A549 (cell line): ENCODE measurements around the gene KIFBP. TPM values are rescaled to one million over a fixed set of nuclear protein-coding genes. Genes with fewer than 3 reads are reported as not detected.

ENCODE experiments used
- ATAC-seq, 2 experiments: fragments of 200-7000 bp in 1 of 2; fragments of >200 bp in 1 of 2; cut with Nextera tagmentation in 1 of 2; cut with Tn5 transposase in 1 of 2; 3 replicates each; pipeline versions ENCODE4 v1.8.0 to v1.9.1; 2018 to 2020; ENCODE audit warnings: mild to moderate bottlenecking in 1 of 2, moderate library complexity in 1 of 2
- CTCF ChIA-PET: fragments of 300-600 bp; sonication (Branson Sonifier 250); formaldehyde crosslinking; extraction: SDS; loops from one replicate; lab custom pipeline; 2021; ENCODE audit warnings: antibody characterized with exemption, inconsistent platforms; lab: Yijun Ruan, JAX
- POLR2A ChIA-PET: fragments of 350-600 bp; formaldehyde crosslinking; extraction: SDS; loops from one replicate; lab custom pipeline; 2021; ENCODE audit warnings: antibody characterized with exemption, inconsistent platforms; lab: Yijun Ruan, JAX
- DNase-seq, 2 experiments: peaks; one replicate each; pipeline versions ENCODE4 v3.0.0 to v3.0.0-alpha.2; 2011 to 2016; ENCODE audit warnings: low read depth in 1 of 2, low spot score in 1 of 2
- FAIRE-seq: peaks from 2 replicates; lab custom pipeline; 2011; peaks lifted over from hg19 to GRCh38; lab: Jason Lieb, UNC
- H3K27ac ChIP-seq, 2 experiments: fragments of >200 bp; sonication (Bioruptor Twin); formaldehyde crosslinking; 3 replicates each; pipeline ENCODE4 v1.5.1; 2016 to 2017
- H3K4me1 ChIP-seq: fragments of >200 bp; sonication (Bioruptor Twin); formaldehyde crosslinking; 3 replicates; pipeline ENCODE4 v1.6.1; 2016
- H3K4me2 ChIP-seq: fragments of >200 bp; sonication (Bioruptor Twin); formaldehyde crosslinking; 3 replicates; pipeline ENCODE4 v1.6.1; 2016
- H3K4me3 ChIP-seq: fragments of >200 bp; sonication (Bioruptor Twin); formaldehyde crosslinking; 3 replicates; pipeline ENCODE4 v1.5.1; 2016
- H3K9me3 ChIP-seq: fragments of >200 bp; sonication (Bioruptor Twin); formaldehyde crosslinking; 3 replicates; pipeline ENCODE4 v1.6.1; 2016
- CHD4 ChIP-seq: fragments of 200-600 bp; sonication (generic); IDR thresholded peaks from 2 replicates; pipeline ENCODE4 v1.6.1; 2016; ENCODE audit warnings: antibody characterized with exemption, mild to moderate bottlenecking, borderline replicate concordance
- ESRRA ChIP-seq: fragments of 150-350 bp; IDR thresholded peaks from 2 replicates; pipeline ENCODE4 v1.6.1; 2014; ENCODE audit warnings: mild to moderate bottlenecking, low read length, borderline replicate concordance
- FOSB ChIP-seq: fragments of 250-450 bp; sonication (Bioruptor Pico); IDR thresholded peaks from 2 replicates; pipeline ENCODE4 v1.5.0; 2020; ENCODE audit warnings: mild to moderate bottlenecking, moderate library complexity
- FOSL2 ChIP-seq, 2 experiments: fragments of 450-650 bp in 1 of 2; fragments of >200 bp in 1 of 2; sonication (Bioruptor Twin) in 1 of 2; formaldehyde crosslinking; IDR thresholded peaks; 2 replicates each; pipeline versions ENCODE4 v1.5.0 to v1.6.1; 2016 to 2020; ENCODE audit warnings: mild to moderate bottlenecking in 1 of 2, moderate library complexity in 1 of 2
- HEYL ChIP-seq: fragments of 250-450 bp; sonication (Bioruptor Pico); IDR thresholded peaks from 2 replicates; pipeline ENCODE4 v1.8.0; 2021; ENCODE audit warnings: mild to moderate bottlenecking, moderate library complexity
- HOXB5 ChIP-seq: fragments of 250-450 bp; sonication (Bioruptor Pico); IDR thresholded peaks from 2 replicates; pipeline ENCODE4 v1.5.0; 2020; ENCODE audit warnings: mild to moderate bottlenecking, moderate library complexity
- JUN ChIP-seq, 2 experiments: fragments of >200 bp; sonication (Bioruptor Twin); formaldehyde crosslinking; IDR thresholded peaks; 2 replicates in 1 of 2; 3 replicates in 1 of 2; pipeline ENCODE4 v1.6.1; 2016 to 2017
- JUNB ChIP-seq: fragments of >200 bp; sonication (Bioruptor Twin); formaldehyde crosslinking; IDR thresholded peaks from 2 replicates; pipeline ENCODE4 v1.6.1; 2016
- KDM1A ChIP-seq: fragments of 200-600 bp; sonication (generic); IDR thresholded peaks from 2 replicates; pipeline ENCODE4 v1.6.1; 2016; ENCODE audit warnings: low read depth, mild to moderate bottlenecking
- POLR2A ChIP-seq: IDR thresholded peaks from 2 replicates; pipeline ENCODE4 v1.6.1; 2012; ENCODE audit warnings: mild to moderate bottlenecking, low read length
- POLR2AphosphoS2 ChIP-seq: conservative IDR thresholded peaks from 2 replicates; pipeline ENCODE4 v1.6.1; 2012; ENCODE audit warnings: low read length, improper control_type of control experiment, inconsistent platforms
- RAD21 ChIP-seq, 2 experiments: fragments of >200 bp in 1 of 2; sonication (Bioruptor Twin) in 1 of 2; formaldehyde crosslinking in 1 of 2; IDR thresholded peaks in 1 of 2; conservative IDR thresholded peaks in 1 of 2; 2 replicates in 1 of 2; 3 replicates in 1 of 2; pipeline ENCODE4 v1.6.1; 2012 to 2018; ENCODE audit warnings: inconsistent platforms in 1 of 2
- RARB ChIP-seq: fragments of 250-450 bp; sonication (Bioruptor Pico); IDR thresholded peaks from 2 replicates; pipeline ENCODE4 v1.8.0; 2021; ENCODE audit warnings: mild to moderate bottlenecking, moderate library complexity
- RCOR1 ChIP-seq: fragments of 150-350 bp; IDR thresholded peaks from 2 replicates; pipeline ENCODE4 v1.6.1; 2014; ENCODE audit warnings: antibody characterized with exemption, low read length, low read depth
- RFX5 ChIP-seq: fragments of 450-650 bp; IDR thresholded peaks from 2 replicates; pipeline ENCODE4 v1.7.1; 2014; ENCODE audit warnings: antibody characterized with exemption, mild to moderate bottlenecking, moderate library complexity
- RNF2 ChIP-seq: fragments of 200-600 bp; sonication (generic); IDR thresholded peaks from 2 replicates; pipeline ENCODE4 v1.6.1; 2016; ENCODE audit warnings: low read depth, mild to moderate bottlenecking, antibody characterized with exemption, moderate library complexity, borderline replicate concordance
- TFCP2L1 ChIP-seq: fragments of 250-450 bp; sonication (Bioruptor Pico); IDR thresholded peaks from 2 replicates; pipeline ENCODE4 v1.5.0; 2021; ENCODE audit warnings: mild to moderate bottlenecking
- ZC3H11A ChIP-seq: fragments of 450-650 bp; IDR thresholded peaks from 2 replicates; pipeline ENCODE4 v1.6.1; 2014; ENCODE audit warnings: antibody characterized with exemption, mild to moderate bottlenecking
- ZFP36 ChIP-seq: fragments of 450-650 bp; IDR thresholded peaks from 2 replicates; pipeline ENCODE4 v1.6.1; 2014; ENCODE audit warnings: borderline replicate concordance; ENCODE audit not compliant: partially characterized antibody
- WGBS: methylation state at CpG from one replicate; pipeline ENCODE4 v1.1.6; 2017; ENCODE audit errors: missing lambda C conversion rate; 5-methylcytosine and 5-hydroxymethylcytosine counted together
- polyA plus RNA-seq, 4 experiments: library from polyadenylated mRNA; depleted of rRNA in 3 of 4; stranded (reverse); fragments of >200 nt; fragmentation: RNase III in 1 of 4; extraction: RNeasy Plus Mini Kit Qiagen cat#74134 plus additional on column Dnase treatment in 1 of 4; gene quantifications; 2 replicates in 3 of 4; 3 replicates in 1 of 4; pipeline ENCODE4 v1.2.3, GENCODE V29; 2011 to 2017
- TF ChIP-seq, protein P1 (sequence below): fragments of >200 bp; sonication (Bioruptor Twin); formaldehyde crosslinking; IDR thresholded peaks from 2 replicates; pipeline ENCODE4 v1.6.1; 2016
- TF ChIP-seq, protein P2 (sequence below): IDR thresholded peaks from 2 replicates; pipeline ENCODE4 v1.6.1; 2012; ENCODE audit warnings: low read depth, borderline replicate concordance
- TF ChIP-seq, protein P3 (sequence below): fragments of 250-450 bp; sonication (Bioruptor Pico); IDR thresholded peaks from 2 replicates; pipeline ENCODE4 v1.5.0; 2021; ENCODE audit warnings: mild to moderate bottlenecking, moderate library complexity, borderline replicate concordance

The KIFBP gene
- polyA plus RNA-seq, 2 of the 4 experiments (the other 2 are of a cell fraction), result 36.1 to 53.8 TPM

DNA sequence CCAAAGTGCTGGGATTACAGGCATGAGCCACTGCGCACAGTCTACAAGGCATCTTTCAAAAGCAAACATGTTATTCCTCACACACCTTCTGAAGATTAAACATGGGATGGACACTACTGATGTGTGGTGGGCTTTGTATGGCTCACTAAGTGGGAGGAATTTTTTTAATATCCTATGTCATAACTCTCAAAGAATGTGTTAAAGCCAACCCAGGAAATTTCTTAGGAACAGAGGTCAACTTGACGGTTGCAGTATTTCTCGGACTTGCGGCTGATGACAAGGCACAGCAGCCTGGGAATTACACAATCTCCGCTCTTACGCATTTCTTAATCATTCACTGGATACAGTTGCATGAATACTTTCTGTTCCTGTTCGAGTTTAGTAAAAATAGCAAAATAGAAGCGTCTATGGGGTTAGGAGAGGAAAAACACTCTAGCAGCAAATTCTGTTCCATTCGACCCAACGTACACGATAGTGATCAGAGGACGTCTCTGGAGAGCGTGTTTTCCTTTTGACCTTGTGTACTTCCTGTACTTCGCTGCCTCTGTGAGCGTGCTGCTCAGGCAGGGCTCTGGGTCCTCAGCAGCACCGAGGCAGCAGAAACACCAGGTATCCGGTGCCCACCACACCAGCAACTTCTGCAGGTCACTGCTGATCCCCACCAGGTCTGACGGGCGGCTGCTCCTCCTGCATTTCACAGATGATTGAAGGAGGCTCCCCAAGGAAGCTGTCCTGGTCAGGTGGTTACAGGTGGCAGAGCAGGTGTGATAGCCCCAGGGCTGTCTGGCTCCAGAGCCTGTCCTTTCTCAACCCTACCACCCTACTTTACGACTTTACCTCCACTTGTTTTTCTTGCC is 72.9 kb downstream of the KIFBP start (continued):
- TF ChIP-seq, protein P1, sequence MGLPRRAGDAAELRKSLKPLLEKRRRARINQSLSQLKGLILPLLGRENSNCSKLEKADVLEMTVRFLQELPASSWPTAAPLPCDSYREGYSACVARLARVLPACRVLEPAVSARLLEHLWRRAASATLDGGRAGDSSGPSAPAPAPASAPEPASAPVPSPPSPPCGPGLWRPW, result peak; percentile 79

DNA sequence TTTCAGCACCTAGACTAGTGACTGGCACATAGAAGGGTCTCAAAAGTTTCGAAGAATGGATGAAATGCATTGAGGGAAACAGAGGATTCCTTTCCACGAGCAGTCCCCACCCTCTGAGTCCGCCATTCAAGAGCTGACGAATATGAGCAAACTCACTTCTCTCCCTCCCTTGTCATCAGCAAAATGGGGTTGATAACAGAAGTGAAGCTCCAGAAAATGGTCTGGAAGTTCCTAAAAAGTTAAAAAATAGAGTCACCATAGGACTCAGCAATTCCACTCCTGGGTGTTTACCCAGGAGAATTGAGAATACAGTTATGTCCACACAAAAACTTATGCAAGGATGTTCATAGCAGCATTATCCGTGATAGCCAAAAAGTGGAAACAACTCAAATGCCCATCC is 74.3 kb downstream of the KIFBP start:
- no peak for DNase-seq
- Histone ChIP-seq H3K4me3 (no peak overlapping the region), H3K4me2 (no peak overlapping the region), H3K4me1 (peaks cover 30% of the 10 kb centered on the region), H3K9me3 (no peaks in the 10 kb centered on the region), H3K27ac (peak overlapping the region; percentile 85 to 88; a peak in 5 of 6 replicates)
- POLR2A ChIA-PET, result no interaction called here
- no peak for ATAC-seq
- no peak for FAIRE-seq
- no peak for TF ChIP-seq FOSL2 (IDR thresholded peaks at IDR 0.05)
- TF ChIP-seq FOSL2 (CRISPR knock-in tag; IDR thresholded peaks at IDR 0.05), result no peak
- no peak for TF ChIP-seq TFCP2L1
- TF ChIP-seq POLR2A, result no peak
- TF ChIP-seq, protein P2, sequence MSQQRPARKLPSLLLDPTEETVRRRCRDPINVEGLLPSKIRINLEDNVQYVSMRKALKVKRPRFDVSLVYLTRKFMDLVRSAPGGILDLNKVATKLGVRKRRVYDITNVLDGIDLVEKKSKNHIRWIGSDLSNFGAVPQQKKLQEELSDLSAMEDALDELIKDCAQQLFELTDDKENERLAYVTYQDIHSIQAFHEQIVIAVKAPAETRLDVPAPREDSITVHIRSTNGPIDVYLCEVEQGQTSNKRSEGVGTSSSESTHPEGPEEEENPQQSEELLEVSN, result no peak
- TF ChIP-seq POLR2AphosphoS2, result no peak
- TF ChIP-seq RFX5, result no peak
- TF ChIP-seq CHD4, result no peak
- no peak for TF ChIP-seq KDM1A
- TF ChIP-seq JUN (IDR thresholded peaks at IDR 0.05), result no peak
- TF ChIP-seq HEYL (CRISPR knock-in tag), result no peak
- WGBS, result 87% methylated on average over 5 of the region's 5 CpGs
- CTCF ChIA-PET, result interaction anchor here (1.2 kb wide), 1 partner anchor 47 kb away, joined by 3 read pairs; no protein-coding TSS in a partner anchor

DNA sequence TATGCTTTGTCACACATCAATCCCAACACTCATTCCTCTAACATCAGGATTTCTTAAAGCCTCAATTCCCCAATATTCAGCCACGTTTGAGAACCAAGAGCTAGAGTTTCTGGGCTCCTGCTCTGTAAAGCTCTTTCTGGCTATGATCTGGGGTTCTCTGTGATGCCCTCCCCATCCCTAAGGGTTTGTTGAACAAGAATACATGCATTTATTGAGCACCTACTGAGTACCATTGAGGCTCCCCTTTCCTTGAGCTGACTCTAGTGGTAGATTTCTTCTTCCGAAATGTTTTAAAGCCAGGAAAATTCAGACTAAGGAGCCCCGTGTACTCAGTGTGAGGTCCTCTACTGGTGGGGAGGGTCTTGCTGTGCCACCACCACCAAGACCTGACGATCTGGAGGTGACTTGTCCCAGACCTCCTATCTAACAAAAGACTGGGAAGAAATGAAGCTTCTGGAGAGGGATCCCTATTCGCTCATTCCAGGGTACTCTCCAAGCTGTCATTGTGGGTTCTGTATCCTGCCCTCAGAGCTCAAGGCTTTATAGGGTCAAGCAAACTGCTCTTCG is 76.2 kb downstream of the KIFBP start:
- ATAC-seq, result no peak
- H3K4me1 ChIP-seq, result peaks cover 27% of the 10 kb centered on the region
- 84% methylated on average over 6 of the region's 6 CpGs for WGBS
- no peak for FAIRE-seq
- TF ChIP-seq ZFP36 (no peak), RCOR1 (no peak), ESRRA (no peak), RNF2 (no peak), RAD21 (conservative IDR thresholded peaks at IDR 0.05 in 1 of 2, IDR thresholded peaks at IDR 0.05 in 1 of 2) (no peak), ZC3H11A (no peak), JUNB (no peak), HOXB5 (CRISPR knock-in tag) (no peak), RARB (CRISPR knock-in tag) (no peak), FOSB (CRISPR knock-in tag) (no peak)
- TF ChIP-seq, protein P1, result no peak
- TF ChIP-seq, protein P3, sequence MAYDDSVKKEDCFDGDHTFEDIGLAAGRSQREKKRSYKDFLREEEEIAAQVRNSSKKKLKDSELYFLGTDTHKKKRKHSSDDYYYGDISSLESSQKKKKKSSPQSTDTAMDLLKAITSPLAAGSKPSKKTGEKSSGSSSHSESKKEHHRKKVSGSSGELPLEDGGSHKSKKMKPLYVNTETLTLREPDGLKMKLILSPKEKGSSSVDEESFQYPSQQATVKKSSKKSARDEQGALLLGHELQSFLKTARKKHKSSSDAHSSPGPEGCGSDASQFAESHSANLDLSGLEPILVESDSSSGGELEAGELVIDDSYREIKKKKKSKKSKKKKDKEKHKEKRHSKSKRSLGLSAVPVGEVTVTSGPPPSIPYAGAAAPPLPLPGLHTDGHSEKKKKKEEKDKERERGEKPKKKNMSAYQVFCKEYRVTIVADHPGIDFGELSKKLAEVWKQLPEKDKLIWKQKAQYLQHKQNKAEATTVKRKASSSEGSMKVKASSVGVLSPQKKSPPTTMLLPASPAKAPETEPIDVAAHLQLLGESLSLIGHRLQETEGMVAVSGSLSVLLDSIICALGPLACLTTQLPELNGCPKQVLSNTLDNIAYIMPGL (CRISPR knock-in tag), result no peak
- TF ChIP-seq, all 56 proteins: peak for 0
- Histone ChIP-seq H3K27ac (peak overlapping the region; percentile 33 to 69; a peak in 4 of 6 replicates), H3K4me2 (no peak overlapping the region), H3K4me3 (no peak overlapping the region), H3K9me3 (no peaks in the 10 kb centered on the region)
- ChIA-PET CTCF (interaction anchor here (0.8 to 2.2 kb wide), 7 partner anchors 11 to 72 kb away, joined by 3 to 7 read pairs (median 5); no protein-coding TSS in a partner anchor), POLR2A (no interaction called here)
- no peak for DNase-seq
